CD4-positive, alpha-beta T cell (primary cell): ENCODE results near the gene ZMYND11. TPM values are rescaled to one million over a fixed set of nuclear protein-coding genes. Genes with fewer than 3 reads are reported as not detected.
A peak's percentile ranks its signal among the peaks of the same experiment; 100 is the strongest.

Source experiments
- ATAC-seq: fragments of 200-7000 bp; cut with Tn5 transposase; one replicate; pipeline ENCODE4 v1.10.0; 2022; ENCODE audit warnings: mild to moderate bottlenecking; ENCODE audit not compliant: poor library complexity
- CTCF ChIA-PET: fragments of 350-600 bp; sonication (Branson Sonifier 250); formaldehyde crosslinking; loops from one replicate; lab custom pipeline; 2021; ENCODE audit warnings: antibody characterized with exemption, inconsistent platforms; lab: Charles Lee
- POLR2A ChIA-PET: fragments of 350-600 bp; sonication (Branson Sonifier 250); formaldehyde crosslinking; loops from one replicate; lab custom pipeline; 2021; ENCODE audit warnings: antibody characterized with exemption, inconsistent platforms; lab: Charles Lee
- DNase-seq, 14 experiments: peaks; one replicate each; pipeline ENCODE4 v3.0.0-alpha.2; 2013 to 2020; ENCODE audit warnings: mixed read lengths in 2 of 14
- H3K27ac ChIP-seq, 2 donors: one replicate each; pipeline versions ENCODE4 v1.5.1 to v1.7.0; 2013; ENCODE audit warnings: low read length in 2 of 2, low read depth in 1 of 2, mild to moderate bottlenecking in 1 of 2
- H3K27me3 ChIP-seq, 2 experiments: 1 replicate in 1 of 2; 2 replicates in 1 of 2; pipeline versions ENCODE4 v1.6.1 to v1.7.0; 2013; ENCODE audit warnings: low read length in 2 of 2, control low read depth in 1 of 2, mild to moderate bottlenecking in 1 of 2, moderate library complexity in 1 of 2; ENCODE audit not compliant: insufficient read depth in 2 of 2, control insufficient read depth in 1 of 2
- H3K36me3 ChIP-seq: one replicate; pipeline ENCODE4 v1.6.1; 2013; ENCODE audit warnings: low read length, control low read depth; ENCODE audit not compliant: insufficient read depth
- H3K4me1 ChIP-seq: one replicate; pipeline ENCODE4 v1.6.1; 2013; ENCODE audit warnings: low read length, control low read depth; ENCODE audit not compliant: insufficient read depth
- H3K4me3 ChIP-seq: one replicate; pipeline ENCODE4 v1.5.1; 2013; ENCODE audit warnings: mild to moderate bottlenecking, low read length, moderate library complexity
- H3K9me3 ChIP-seq, 2 experiments: 1 replicate in 1 of 2; 2 replicates in 1 of 2; pipeline versions ENCODE4 v1.6.1 to v1.7.0; 2013; ENCODE audit warnings: low read length in 2 of 2, mild to moderate bottlenecking in 2 of 2, control low read depth in 1 of 2, moderate library complexity in 1 of 2; ENCODE audit not compliant: control insufficient read depth in 1 of 2, insufficient read depth in 1 of 2
- H3K27ac Mint-ChIP-seq: one replicate; pipeline ENCODE4 v1.8.0; 2020; ENCODE audit warnings: mixed read lengths
- H3K27me3 Mint-ChIP-seq: one replicate; pipeline ENCODE4 v1.8.0; 2021; ENCODE audit warnings: mixed read lengths
- H3K36me3 Mint-ChIP-seq: one replicate; pipeline ENCODE4 v1.8.0; 2021; ENCODE audit warnings: low read depth, mixed read lengths
- H3K4me1 Mint-ChIP-seq: one replicate; pipeline ENCODE4 v1.8.0; 2021; ENCODE audit warnings: low read depth, mixed read lengths
- H3K4me3 Mint-ChIP-seq: one replicate; pipeline ENCODE4 v1.8.0; 2020; ENCODE audit warnings: mild to moderate bottlenecking, mixed read lengths
- H3K9me3 Mint-ChIP-seq: one replicate; pipeline ENCODE4 v1.8.0; 2020; ENCODE audit warnings: mixed read lengths
- CTCF ChIP-seq: fragments of 200-600 bp; IDR thresholded peaks from one replicate; pipeline ENCODE4 v1.8.0; 2022; ENCODE audit warnings: antibody characterized with exemption, mild to moderate bottlenecking
- intact Hi-C, 2 experiments: fragments of 100-400 bp; cut with DNase I in 1 of 2; cut with micrococcal nuclease in 1 of 2; formaldehyde crosslinking; loops; one replicate each; pipeline versions ENCODE4 v1.15.1 to v1.9.0; 2023 to 2025; cut with DNase I, micrococcal nuclease
- total RNA-seq, 174 experiments: library from RNA in 2 of 174; stranded (reverse) in 2 of 174; gene quantifications; one replicate each; pipeline ENCODE4 v1.2.3 and lab custom pipeline; 2021 to 2026

Gene ZMYND11
- total RNA-seq, 2 experiments from 2014 or later = 19.9 to 22.2 TPM

DNA sequence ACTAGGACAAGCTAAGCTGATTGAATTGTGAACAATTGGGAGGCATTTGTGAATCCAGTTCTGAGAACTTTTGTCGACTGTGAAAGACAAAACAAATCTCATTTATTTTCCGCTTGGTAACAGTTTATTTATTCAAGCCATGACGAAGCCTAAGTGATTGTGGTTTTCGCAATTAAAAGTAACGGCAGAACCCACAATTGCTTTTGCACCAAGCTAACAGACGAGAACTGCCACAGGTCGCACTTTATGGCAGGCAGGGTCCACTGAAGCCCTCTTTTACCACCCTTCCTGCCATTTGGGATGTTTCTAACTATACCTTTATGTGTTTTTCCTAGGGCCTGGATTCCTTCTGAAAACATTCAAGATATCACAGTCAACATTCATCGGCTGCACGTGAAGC, 111.2 kb downstream of the ZMYND11 start:
- peaks cover 54% of the 10 kb centered on the region for H3K36me3 ChIP-seq
- H3K4me3 Mint-ChIP-seq = no peak overlapping the region
- POLR2A ChIA-PET = no interaction called here
- no peak overlapping the region for H3K27ac Mint-ChIP-seq
- H3K36me3 Mint-ChIP-seq = peaks cover 87% of the 10 kb centered on the region
- ATAC-seq = no peak
- TF ChIP-seq CTCF = no peak
- no peaks in the 10 kb centered on the region for H3K9me3 Mint-ChIP-seq
- intact Hi-C loops = no loop called here
- H3K4me1 Mint-ChIP-seq = no peaks in the 10 kb centered on the region
- no peaks in the 10 kb centered on the region for H3K9me3 ChIP-seq
- H3K27me3 ChIP-seq = no peaks in the 10 kb centered on the region
- H3K4me1 ChIP-seq = no peaks in the 10 kb centered on the region
- no peak overlapping the region for H3K27ac ChIP-seq
- H3K4me3 ChIP-seq = no peak overlapping the region
- DNase-seq = peak in 1 of 14 experiments; percentile 38
- no peaks in the 10 kb centered on the region for H3K27me3 Mint-ChIP-seq
- CTCF ChIA-PET = no interaction called here

- H3K4me1 Mint-ChIP-seq = no peaks in the 10 kb centered on the region
- Histone ChIP-seq H3K4me3 (no peak overlapping the region), H3K4me1 (no peaks in the 10 kb centered on the region), H3K27me3 (no peaks in the 10 kb centered on the region), H3K36me3 (peaks cover 52% of the 10 kb centered on the region), H3K27ac (no peak overlapping the region), H3K9me3 (no peaks in the 10 kb centered on the region)
- ChIA-PET CTCF (interaction anchor here (0.9 kb wide), 1 partner anchor 11 kb away, joined by 4 read pairs; no protein-coding TSS in a partner anchor), POLR2A (no interaction called here)
- no peaks in the 10 kb centered on the region for H3K9me3 Mint-ChIP-seq
- H3K36me3 Mint-ChIP-seq = peaks cover 87% of the 10 kb centered on the region
- H3K27ac Mint-ChIP-seq = no peak overlapping the region
- H3K4me3 Mint-ChIP-seq = no peak overlapping the region
- DNase-seq (no peak), ATAC-seq (no peak)
- H3K27me3 Mint-ChIP-seq = no peaks in the 10 kb centered on the region
- no peak for TF ChIP-seq CTCF
- intact Hi-C loops = no loop called here
Observed at GRCh38 chr10:247480-247879, 112.2 kb downstream of the ZMYND11 start.

- Histone ChIP-seq H3K4me3 (no peak overlapping the region), H3K9me3 (no peaks in the 10 kb centered on the region), H3K27me3 (no peaks in the 10 kb centered on the region), H3K27ac (no peak overlapping the region), H3K4me1 (no peaks in the 10 kb centered on the region), H3K36me3 (peaks cover 52% of the 10 kb centered on the region)
- H3K9me3 Mint-ChIP-seq = no peaks in the 10 kb centered on the region
- TF ChIP-seq CTCF = no peak
- intact Hi-C loops = no loop called here
- H3K27me3 Mint-ChIP-seq = no peaks in the 10 kb centered on the region
- no peak overlapping the region for H3K4me3 Mint-ChIP-seq
- no peak overlapping the region for H3K27ac Mint-ChIP-seq
- CTCF ChIA-PET = interaction anchor here (0.9 kb wide), 1 partner anchor 10 kb away, joined by 4 read pairs; no protein-coding TSS in a partner anchor
- H3K36me3 Mint-ChIP-seq = peaks cover 86% of the 10 kb centered on the region
- POLR2A ChIA-PET = no interaction called here
- no peak for ATAC-seq
- no peaks in the 10 kb centered on the region for H3K4me1 Mint-ChIP-seq
- DNase-seq = peak in 2 of 14 experiments; percentile 6 to 15
Observed at GRCh38 chr10:248307-248706, 113.1 kb downstream of the ZMYND11 start.
